ENCODE results near the gene FERD3L. TPM values are rescaled to one million over a fixed set of nuclear protein-coding genes. Genes with fewer than 3 reads are reported as not detected.

Gene FERD3L
- total and polyA plus RNA-seq, 4 donors, result not detected

DNA sequence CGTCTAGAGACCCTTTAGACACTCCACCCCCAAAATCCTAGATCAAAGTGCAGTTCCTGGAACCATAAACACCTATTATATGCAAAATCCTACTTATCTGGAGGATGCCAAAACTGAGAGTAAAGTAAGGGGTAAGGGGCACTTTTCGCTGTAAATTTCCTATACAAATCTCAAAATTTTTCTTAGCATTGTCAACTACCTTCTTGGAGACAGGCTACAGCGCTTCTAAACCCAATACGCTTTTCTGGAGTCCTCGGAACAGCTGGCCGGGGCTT, 38.2 kb downstream of the FERD3L start (continued):
- TF ChIP-seq, protein P1, sequence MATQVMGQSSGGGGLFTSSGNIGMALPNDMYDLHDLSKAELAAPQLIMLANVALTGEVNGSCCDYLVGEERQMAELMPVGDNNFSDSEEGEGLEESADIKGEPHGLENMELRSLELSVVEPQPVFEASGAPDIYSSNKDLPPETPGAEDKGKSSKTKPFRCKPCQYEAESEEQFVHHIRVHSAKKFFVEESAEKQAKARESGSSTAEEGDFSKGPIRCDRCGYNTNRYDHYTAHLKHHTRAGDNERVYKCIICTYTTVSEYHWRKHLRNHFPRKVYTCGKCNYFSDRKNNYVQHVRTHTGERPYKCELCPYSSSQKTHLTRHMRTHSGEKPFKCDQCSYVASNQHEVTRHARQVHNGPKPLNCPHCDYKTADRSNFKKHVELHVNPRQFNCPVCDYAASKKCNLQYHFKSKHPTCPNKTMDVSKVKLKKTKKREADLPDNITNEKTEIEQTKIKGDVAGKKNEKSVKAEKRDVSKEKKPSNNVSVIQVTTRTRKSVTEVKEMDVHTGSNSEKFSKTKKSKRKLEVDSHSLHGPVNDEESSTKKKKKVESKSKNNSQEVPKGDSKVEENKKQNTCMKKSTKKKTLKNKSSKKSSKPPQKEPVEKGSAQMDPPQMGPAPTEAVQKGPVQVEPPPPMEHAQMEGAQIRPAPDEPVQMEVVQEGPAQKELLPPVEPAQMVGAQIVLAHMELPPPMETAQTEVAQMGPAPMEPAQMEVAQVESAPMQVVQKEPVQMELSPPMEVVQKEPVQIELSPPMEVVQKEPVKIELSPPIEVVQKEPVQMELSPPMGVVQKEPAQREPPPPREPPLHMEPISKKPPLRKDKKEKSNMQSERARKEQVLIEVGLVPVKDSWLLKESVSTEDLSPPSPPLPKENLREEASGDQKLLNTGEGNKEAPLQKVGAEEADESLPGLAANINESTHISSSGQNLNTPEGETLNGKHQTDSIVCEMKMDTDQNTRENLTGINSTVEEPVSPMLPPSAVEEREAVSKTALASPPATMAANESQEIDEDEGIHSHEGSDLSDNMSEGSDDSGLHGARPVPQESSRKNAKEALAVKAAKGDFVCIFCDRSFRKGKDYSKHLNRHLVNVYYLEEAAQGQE (IDR thresholded peaks at IDR 0.05), result no peak
- TF ChIP-seq JUND (IDR thresholded peaks at IDR 0.05) (no peak), SP1 (IDR thresholded peaks at IDR 0.05) (no peak)
- TF ChIP-seq, protein P2, sequence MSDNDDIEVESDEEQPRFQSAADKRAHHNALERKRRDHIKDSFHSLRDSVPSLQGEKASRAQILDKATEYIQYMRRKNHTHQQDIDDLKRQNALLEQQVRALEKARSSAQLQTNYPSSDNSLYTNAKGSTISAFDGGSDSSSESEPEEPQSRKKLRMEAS (IDR thresholded peaks at IDR 0.05), result no peak

DNA sequence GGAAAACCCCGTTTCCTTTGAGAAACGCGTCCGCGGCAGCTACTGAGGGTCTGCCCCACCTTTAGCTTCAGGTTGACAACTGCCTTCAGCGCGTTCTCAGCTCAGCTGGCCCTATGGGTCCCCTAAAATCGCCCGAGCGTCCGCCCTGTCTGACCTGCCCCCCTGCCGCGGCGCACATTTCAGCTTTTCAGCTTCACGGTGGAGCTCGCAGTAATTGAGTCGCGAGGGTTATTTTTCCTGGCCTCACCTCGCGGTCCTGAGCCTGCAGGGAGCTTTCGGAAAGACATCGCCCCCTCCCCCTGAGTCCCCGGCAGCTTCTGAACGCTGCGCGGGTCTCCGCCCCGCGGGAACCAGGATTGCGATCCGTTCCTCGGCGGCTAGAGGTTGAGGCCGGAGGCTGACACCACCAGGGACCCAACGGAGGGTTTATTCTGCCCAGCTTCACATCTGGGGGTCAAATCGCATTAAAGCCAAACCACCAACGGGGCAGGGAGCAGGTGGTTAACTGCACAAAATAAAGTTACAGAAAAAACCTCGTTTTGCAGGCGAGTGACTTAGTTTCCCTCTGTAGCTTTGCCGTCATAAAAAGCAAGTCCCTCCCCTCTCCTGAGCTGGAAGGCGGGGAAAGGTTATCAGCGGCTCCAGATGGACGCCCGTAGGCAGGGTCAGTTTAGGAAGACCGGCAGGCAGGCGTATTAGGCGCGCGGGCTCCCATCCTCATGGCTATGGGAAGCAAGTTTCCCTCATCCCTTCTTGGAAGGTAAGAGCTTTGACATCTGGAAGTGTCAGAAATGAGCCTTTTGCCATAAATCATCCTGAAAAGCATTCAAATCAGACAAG, 38.8 kb downstream of the FERD3L start:
- Histone ChIP-seq H3K4me1 (ENCODE audit: control insufficient read depth in 4 of 4, insufficient read depth in 4 of 4, low read length in 3 of 4) (peaks cover 0 to 16% (median 6%) of the 10 kb centered on the region in 4 donors), H3K36me3 (ENCODE audit: control insufficient read depth in 4 of 4, insufficient read depth in 3 of 4, low read depth in 1 of 4, low read length in 3 of 4) (no peaks in the 10 kb centered on the region), H3K27ac (ENCODE audit: low read depth in 1 of 2, low read length in 2 of 2) (no peak overlapping the region), H3K9ac (ENCODE audit: low read depth in 1 of 2, low read length in 2 of 2) (no peak overlapping the region), H3K4me3 (ENCODE audit: low read depth in 1 of 3, low read length in 3 of 3) (peak overlapping the region in 1 of 3 donors; percentile 14), H3K9me3 (ENCODE audit: control insufficient read depth in 4 of 4, low read length in 3 of 4) (peaks cover 0 to 3% (median under 1%) of the 10 kb centered on the region in 4 donors), H3K27me3 (ENCODE audit: control insufficient read depth in 4 of 4, insufficient read depth in 4 of 4, low read length in 3 of 4) (peaks cover 0 to 38% (median 9%) of the 10 kb centered on the region in 4 donors)
- no peak for DNase-seq (ENCODE audit: low spot score)
- TF ChIP-seq JUND (IDR thresholded peaks at IDR 0.05) (no peak), FOXA2 (IDR thresholded peaks at IDR 0.05) (no peak), NR2F2 (IDR thresholded peaks at IDR 0.05) (no peak), SP1 (IDR thresholded peaks at IDR 0.05) (no peak), YY1 (IDR thresholded peaks at IDR 0.05) (no peak), TAF1 (conservative IDR thresholded peaks at IDR 0.05) (no peak), HNF4A (conservative IDR thresholded peaks at IDR 0.05) (no peak), EGR1 (IDR thresholded peaks at IDR 0.05; ENCODE audit: low read depth in 2 of 2) (no peak), GABPA (IDR thresholded peaks at IDR 0.05 in 1 of 2, conservative IDR thresholded peaks at IDR 0.05 in 1 of 2) (no peak)
- TF ChIP-seq, protein P3, sequence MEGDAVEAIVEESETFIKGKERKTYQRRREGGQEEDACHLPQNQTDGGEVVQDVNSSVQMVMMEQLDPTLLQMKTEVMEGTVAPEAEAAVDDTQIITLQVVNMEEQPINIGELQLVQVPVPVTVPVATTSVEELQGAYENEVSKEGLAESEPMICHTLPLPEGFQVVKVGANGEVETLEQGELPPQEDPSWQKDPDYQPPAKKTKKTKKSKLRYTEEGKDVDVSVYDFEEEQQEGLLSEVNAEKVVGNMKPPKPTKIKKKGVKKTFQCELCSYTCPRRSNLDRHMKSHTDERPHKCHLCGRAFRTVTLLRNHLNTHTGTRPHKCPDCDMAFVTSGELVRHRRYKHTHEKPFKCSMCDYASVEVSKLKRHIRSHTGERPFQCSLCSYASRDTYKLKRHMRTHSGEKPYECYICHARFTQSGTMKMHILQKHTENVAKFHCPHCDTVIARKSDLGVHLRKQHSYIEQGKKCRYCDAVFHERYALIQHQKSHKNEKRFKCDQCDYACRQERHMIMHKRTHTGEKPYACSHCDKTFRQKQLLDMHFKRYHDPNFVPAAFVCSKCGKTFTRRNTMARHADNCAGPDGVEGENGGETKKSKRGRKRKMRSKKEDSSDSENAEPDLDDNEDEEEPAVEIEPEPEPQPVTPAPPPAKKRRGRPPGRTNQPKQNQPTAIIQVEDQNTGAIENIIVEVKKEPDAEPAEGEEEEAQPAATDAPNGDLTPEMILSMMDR (IDR thresholded peaks at IDR 0.05; ENCODE audit: low read depth, low read length, missing input control), result no peak
- TF ChIP-seq, protein P2 (IDR thresholded peaks at IDR 0.05), result no peak
- TF ChIP-seq, protein P4, sequence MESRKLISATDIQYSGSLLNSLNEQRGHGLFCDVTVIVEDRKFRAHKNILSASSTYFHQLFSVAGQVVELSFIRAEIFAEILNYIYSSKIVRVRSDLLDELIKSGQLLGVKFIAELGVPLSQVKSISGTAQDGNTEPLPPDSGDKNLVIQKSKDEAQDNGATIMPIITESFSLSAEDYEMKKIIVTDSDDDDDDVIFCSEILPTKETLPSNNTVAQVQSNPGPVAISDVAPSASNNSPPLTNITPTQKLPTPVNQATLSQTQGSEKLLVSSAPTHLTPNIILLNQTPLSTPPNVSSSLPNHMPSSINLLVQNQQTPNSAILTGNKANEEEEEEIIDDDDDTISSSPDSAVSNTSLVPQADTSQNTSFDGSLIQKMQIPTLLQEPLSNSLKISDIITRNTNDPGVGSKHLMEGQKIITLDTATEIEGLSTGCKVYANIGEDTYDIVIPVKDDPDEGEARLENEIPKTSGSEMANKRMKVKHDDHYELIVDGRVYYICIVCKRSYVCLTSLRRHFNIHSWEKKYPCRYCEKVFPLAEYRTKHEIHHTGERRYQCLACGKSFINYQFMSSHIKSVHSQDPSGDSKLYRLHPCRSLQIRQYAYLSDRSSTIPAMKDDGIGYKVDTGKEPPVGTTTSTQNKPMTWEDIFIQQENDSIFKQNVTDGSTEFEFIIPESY (IDR thresholded peaks at IDR 0.05), result no peak
- TF ChIP-seq, protein P1 (IDR thresholded peaks at IDR 0.05), result no peak
- 4% methylated on average over 49 of the region's 49 CpGs for WGBS
